HCT116 (cell line): Measurements from ENCODE around the gene RGS7. TPM values are rescaled to one million over a fixed set of nuclear protein-coding genes. Genes with fewer than 3 reads are reported as not detected.

Experiments
- ATAC-seq: fragments of 200-7000 bp; cut with Tn5 transposase; 2 replicates; pipeline ENCODE4 v1.9.1; 2020; ENCODE audit warnings: mild to moderate bottlenecking, moderate library complexity
- BruUV-seq: library from RNA; stranded (reverse); fragments of 400-500 nt; replicated peaks from 2 replicates; lab custom pipeline; 2021; lab: Mats Ljungman, UMichigan
- CTCF ChIA-PET: fragments of 300-600 bp; sonication (Branson Sonifier 250); formaldehyde crosslinking; loops from one replicate; lab custom pipeline; 2021; ENCODE audit warnings: antibody characterized with exemption; lab: Charles Lee
- POLR2A ChIA-PET: fragments of 300-600, 350-600 bp; sonication (Branson Sonifier 250); formaldehyde crosslinking; loops from one replicate; lab custom pipeline; 2021; ENCODE audit warnings: antibody characterized with exemption; lab: Charles Lee
- RAD21 ChIA-PET, 2 experiments: fragments of 300-600 bp; sonication (Branson Sonifier 250); formaldehyde crosslinking; loops; one replicate each; lab custom pipeline; 2023; ENCODE audit warnings: low total read pairs in 2 of 2; ENCODE audit not compliant: uncharacterized antibody in 2 of 2, unreplicated experiment in 2 of 2, low non-redundant PET in 1 of 2; lab: Charles Lee
- DNase-seq: peaks from one replicate; pipeline ENCODE4 v3.0.0-alpha.2; 2010; ENCODE audit warnings: low read depth, low spot score
- H2AFZ ChIP-seq: fragments of 200-600 bp; shearing (Covaris generic), sonication (generic); 2 replicates; pipeline ENCODE4 v1.6.1; 2017; ENCODE audit warnings: low read depth, mixed run types, mixed read lengths, antibody characterized with exemption, low read length; ENCODE audit not compliant: poor library complexity, severe bottlenecking
- H3K27ac ChIP-seq: 2 replicates; pipeline ENCODE4 v1.5.1; 2012; ENCODE audit warnings: low read depth, low read length
- H3K27me3 ChIP-seq: fragments of 200-600 bp; sonication (generic); 2 replicates; pipeline ENCODE4 v1.6.1; 2016; ENCODE audit warnings: mixed run types, low read length, mixed read lengths; ENCODE audit not compliant: insufficient read depth
- H3K36me3 ChIP-seq, 2 experiments: fragments of 200-500 bp in 1 of 2; fragments of 200-600 bp in 1 of 2; sonication (Bioruptor generic) in 1 of 2; sonication (generic) in 1 of 2; 2 replicates each; pipeline versions ENCODE4 v1.5.1 to v1.6.1; 2014 to 2016; ENCODE audit warnings: low read length in 2 of 2, inconsistent platforms in 1 of 2, mixed read lengths in 1 of 2, mixed run types in 1 of 2; ENCODE audit not compliant: insufficient read depth in 2 of 2, control insufficient read depth in 1 of 2
- H3K4me1 ChIP-seq, 2 experiments: fragments of 200-600 bp in 1 of 2; sonication (generic) in 1 of 2; 2 replicates each; pipeline versions ENCODE4 v1.5.1 to v1.6.1; 2012 to 2017; ENCODE audit warnings: low read length in 2 of 2, inconsistent platforms in 1 of 2, mild to moderate bottlenecking in 1 of 2, mixed read lengths in 1 of 2, mixed run types in 1 of 2, moderate library complexity in 1 of 2; ENCODE audit not compliant: insufficient read depth in 2 of 2, control insufficient read depth in 1 of 2
- H3K4me2 ChIP-seq: fragments of 200-600 bp; sonication (generic); 2 replicates; pipeline ENCODE4 v1.6.1; 2017; ENCODE audit warnings: mixed run types, low read length, mixed read lengths
- H3K4me3 ChIP-seq, 2 experiments: fragments of 200-600 bp in 1 of 2; sonication (generic) in 1 of 2; replicated peaks in 1 of 2; 2 replicates each; pipeline ENCODE4 v1.5.1; 2011 to 2016; ENCODE audit warnings: low read length in 2 of 2, control low read depth in 1 of 2, low read depth in 1 of 2, mild to moderate bottlenecking in 1 of 2, mixed read lengths in 1 of 2, mixed run types in 1 of 2
- H3K79me2 ChIP-seq: fragments of 200-600 bp; sonication (generic); 2 replicates; pipeline ENCODE4 v1.6.1; 2017; ENCODE audit warnings: mild to moderate bottlenecking, mixed run types, low read length, moderate library complexity, mixed read lengths; ENCODE audit not compliant: insufficient read depth
- H3K9ac ChIP-seq: fragments of 200-600 bp; sonication (generic); 2 replicates; pipeline ENCODE4 v1.6.1; 2016; ENCODE audit warnings: low read length, mixed read lengths
- H3K9me2 ChIP-seq: fragments of 200-600 bp; sonication (generic), shearing (Covaris generic); 2 replicates; pipeline ENCODE4 v1.6.1; 2017; ENCODE audit warnings: mixed run types, mild to moderate bottlenecking, moderate library complexity; ENCODE audit not compliant: insufficient read depth
- H3K9me3 ChIP-seq, 2 experiments: fragments of 200-500 bp in 1 of 2; fragments of 200-600 bp in 1 of 2; sonication (Bioruptor generic) in 1 of 2; sonication (generic) in 1 of 2; 2 replicates each; pipeline ENCODE4 v1.6.1; 2014 to 2017; ENCODE audit warnings: low read length in 2 of 2, mixed read lengths in 2 of 2, inconsistent platforms in 1 of 2, low read depth in 1 of 2, mild to moderate bottlenecking in 1 of 2, mixed run types in 1 of 2, moderate library complexity in 1 of 2; ENCODE audit not compliant: control insufficient read depth in 1 of 2, insufficient read depth in 1 of 2
- H4K20me1 ChIP-seq: fragments of 200-600 bp; sonication (generic), shearing (Covaris generic); 2 replicates; pipeline ENCODE4 v1.6.1; 2017; ENCODE audit warnings: mixed run types, mild to moderate bottlenecking, moderate library complexity; ENCODE audit not compliant: insufficient read depth
- CEBPB ChIP-seq: IDR thresholded peaks from 2 replicates; pipeline ENCODE4 v1.6.1; 2012; ENCODE audit warnings: low read depth
- EGR1 ChIP-seq: IDR thresholded peaks from 2 replicates; pipeline ENCODE4 v1.6.1; 2012; ENCODE audit warnings: low read depth
- FOSL1 ChIP-seq: IDR thresholded peaks from 2 replicates; pipeline ENCODE4 v1.6.1; 2012; ENCODE audit warnings: low read depth
- JUND ChIP-seq: IDR thresholded peaks from 2 replicates; pipeline ENCODE4 v1.6.1; 2012
- POLR2AphosphoS5 ChIP-seq: IDR thresholded peaks from 2 replicates; pipeline ENCODE4 v1.6.1; 2011; ENCODE audit warnings: mild to moderate bottlenecking, low read depth, low read length, moderate library complexity
- RAD21 ChIP-seq: IDR thresholded peaks from 2 replicates; pipeline ENCODE4 v1.6.1; 2012; ENCODE audit warnings: low read depth, mild to moderate bottlenecking
- SIN3A ChIP-seq: IDR thresholded peaks from 2 replicates; pipeline ENCODE4 v1.6.1; 2012; ENCODE audit warnings: low read depth
- SRF ChIP-seq: IDR thresholded peaks from 2 replicates; pipeline ENCODE4 v1.6.1; 2012; ENCODE audit warnings: low read depth
- TCF7L2 ChIP-seq: IDR thresholded peaks from 2 replicates; pipeline ENCODE4 v1.7.0; 2011; ENCODE audit warnings: borderline replicate concordance, inconsistent platforms; ENCODE audit not compliant: insufficient read depth, insufficient read length; ENCODE audit errors: extremely low read depth
- YY1 ChIP-seq: IDR thresholded peaks from 2 replicates; pipeline ENCODE4 v1.6.1; 2011; ENCODE audit warnings: low read length, low read depth, moderate library complexity, mild to moderate bottlenecking; ENCODE audit not compliant: insufficient replicate concordance; ENCODE audit errors: extremely low read depth
- intact Hi-C: fragments of 100-400 bp; cut with micrococcal nuclease; formaldehyde crosslinking; loops from 2 replicates; pipeline ENCODE4 v1.10.0; 2022
- total RNA-seq: library from RNA; stranded (reverse); gene quantifications from one replicate; pipeline ENCODE4 v1.2.1, GENCODE V29; 2021; ENCODE audit not compliant: unreplicated experiment
- TF ChIP-seq, protein P1 (sequence below): IDR thresholded peaks from 2 replicates; pipeline ENCODE4 v1.6.1; 2011; ENCODE audit warnings: mild to moderate bottlenecking, low read length, moderate library complexity; ENCODE audit not compliant: insufficient replicate concordance; ENCODE audit errors: extremely low read depth

RGS7 gene
- total RNA-seq, 1 experiment from 2014 or later = not detected

- H3K9me3 ChIP-seq = peaks cover 7 to 14% of the 10 kb centered on the region in 2 experiments; a peak in 2 of 4 replicates
- ATAC-seq (no peak), DNase-seq (no peak)
- no peak overlapping the region for H3K9ac ChIP-seq
- no peaks in the 10 kb centered on the region for H3K4me1 ChIP-seq
- intact Hi-C loops = no loop called here
- no peak overlapping the region for H2AFZ ChIP-seq
- H3K79me2 ChIP-seq = no peaks in the 10 kb centered on the region
- no peaks in the 10 kb centered on the region for H3K9me2 ChIP-seq
- no peak for TF ChIP-seq TCF7L2
- TF ChIP-seq JUND = no peak
- TF ChIP-seq FOSL1 = no peak
- no peak for TF ChIP-seq CEBPB
- TF ChIP-seq EGR1 = no peak
- TF ChIP-seq RAD21 = no peak
- TF ChIP-seq POLR2AphosphoS5 = no peak
- TF ChIP-seq YY1 = no peak
- TF ChIP-seq SRF = no peak
- TF ChIP-seq SIN3A = no peak
- TF ChIP-seq, protein P1, sequence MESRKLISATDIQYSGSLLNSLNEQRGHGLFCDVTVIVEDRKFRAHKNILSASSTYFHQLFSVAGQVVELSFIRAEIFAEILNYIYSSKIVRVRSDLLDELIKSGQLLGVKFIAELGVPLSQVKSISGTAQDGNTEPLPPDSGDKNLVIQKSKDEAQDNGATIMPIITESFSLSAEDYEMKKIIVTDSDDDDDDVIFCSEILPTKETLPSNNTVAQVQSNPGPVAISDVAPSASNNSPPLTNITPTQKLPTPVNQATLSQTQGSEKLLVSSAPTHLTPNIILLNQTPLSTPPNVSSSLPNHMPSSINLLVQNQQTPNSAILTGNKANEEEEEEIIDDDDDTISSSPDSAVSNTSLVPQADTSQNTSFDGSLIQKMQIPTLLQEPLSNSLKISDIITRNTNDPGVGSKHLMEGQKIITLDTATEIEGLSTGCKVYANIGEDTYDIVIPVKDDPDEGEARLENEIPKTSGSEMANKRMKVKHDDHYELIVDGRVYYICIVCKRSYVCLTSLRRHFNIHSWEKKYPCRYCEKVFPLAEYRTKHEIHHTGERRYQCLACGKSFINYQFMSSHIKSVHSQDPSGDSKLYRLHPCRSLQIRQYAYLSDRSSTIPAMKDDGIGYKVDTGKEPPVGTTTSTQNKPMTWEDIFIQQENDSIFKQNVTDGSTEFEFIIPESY = no peak
- RAD21 ChIA-PET = no interaction called here
- no peaks in the 10 kb centered on the region for H4K20me1 ChIP-seq
- H3K4me3 ChIP-seq = no peak overlapping the region
- CTCF ChIA-PET = no interaction called here
- POLR2A ChIA-PET = no interaction called here
- no peak overlapping the region for H3K27ac ChIP-seq
- H3K27me3 ChIP-seq = no peaks in the 10 kb centered on the region
- H3K4me2 ChIP-seq = no peak overlapping the region
- no peaks in the 10 kb centered on the region for H3K36me3 ChIP-seq
- no TSS peak for BruUV-seq
Observed at GRCh38 chr1:240854367-240854766, 502.6 kb downstream of the RGS7 start.
